Left kidney (tissue), 2 donors: ENCODE results near the gene RPTOR. TPM values are rescaled to one million over a fixed set of nuclear protein-coding genes. Genes with fewer than 3 reads are reported as not detected.

Experiments used
- DNase-seq: peaks from one replicate; pipeline ENCODE4 v3.0.0-alpha.2; 2013
- polyA plus RNA-seq: library from polyadenylated mRNA; unstranded; fragments of 120-200 nt; gene quantifications from one replicate; pipeline ENCODE4 v1.2.1, GENCODE V29; 2013; ENCODE audit not compliant: insufficient read length

The RPTOR gene
- polyA plus RNA-seq, 1 donor, result 18.6 TPM

DNA sequence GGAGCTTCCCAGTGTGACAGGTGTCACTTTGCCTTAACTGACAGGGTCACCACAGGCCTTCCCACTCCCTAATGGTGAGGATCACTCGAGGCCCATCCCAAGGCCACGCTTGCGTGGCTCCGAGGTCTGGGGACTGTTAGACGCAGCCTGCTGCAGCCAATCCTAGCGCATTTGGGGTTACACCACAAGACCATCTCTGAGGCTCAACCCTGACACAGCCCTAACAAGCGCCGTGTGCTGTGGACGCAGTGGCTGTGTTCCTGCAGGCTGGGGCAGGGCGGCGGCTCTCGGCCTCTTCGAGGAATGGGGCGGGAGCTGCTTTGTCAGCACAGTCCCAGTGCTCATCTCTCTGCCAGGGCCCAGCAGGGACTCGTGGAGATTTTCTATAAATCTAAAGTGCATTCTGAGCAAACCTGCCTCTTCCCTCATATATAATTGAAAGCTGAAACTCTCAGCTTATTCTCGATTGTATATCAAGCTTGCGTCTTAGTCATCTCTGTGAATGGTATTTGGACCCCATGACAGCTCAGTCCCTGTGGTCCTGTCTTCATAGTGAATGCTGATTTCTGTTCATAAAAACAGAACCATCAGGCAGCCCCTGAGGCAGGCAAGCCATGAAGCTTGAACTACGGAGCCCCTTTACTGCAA, 381.2 kb downstream of the RPTOR start:
- DNase-seq, result no peak

DNA sequence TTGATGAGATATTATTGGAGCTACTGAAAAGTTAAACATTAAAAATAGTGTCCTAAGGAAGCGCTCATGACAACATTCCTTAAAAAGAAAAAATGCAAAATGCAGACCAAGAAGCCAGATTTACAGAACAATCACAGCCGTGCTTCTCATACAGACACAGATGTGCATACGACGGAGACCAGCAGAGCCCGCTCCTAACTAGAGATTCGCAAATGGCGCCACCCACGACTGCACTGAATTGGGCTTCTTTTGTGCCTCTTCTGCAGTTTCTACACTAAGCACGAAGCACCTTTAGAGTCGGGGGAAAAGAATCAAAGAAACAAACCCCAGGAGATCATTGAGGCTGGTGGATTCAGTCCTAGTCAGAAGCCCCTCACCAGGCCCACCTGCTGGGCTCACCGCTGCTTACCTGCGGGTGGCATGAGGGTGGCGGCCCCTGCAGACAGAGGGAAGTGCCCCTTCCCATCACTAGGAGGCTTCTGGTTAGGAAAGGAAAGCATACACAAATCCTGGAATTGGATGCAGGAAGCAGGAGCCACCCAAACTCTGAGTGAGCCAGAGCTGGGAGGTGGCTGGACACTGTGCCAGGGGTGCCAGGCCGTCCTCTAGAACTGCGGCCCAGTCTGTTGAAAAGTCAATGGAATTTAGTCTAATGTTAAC, 382.1 kb downstream of the RPTOR start:
- DNase-seq, result no peak

- no peak for DNase-seq
These were observed 383.2 kb downstream of the RPTOR start for GRCh38 chr17:80927791-80928216.

GRCh38 chr17:80929449-80929848, 384.8 kb downstream of the RPTOR start:
- no peak for DNase-seq

- no peak for DNase-seq
These were observed 386.0 kb downstream of the RPTOR start for GRCh38 chr17:80930335-80931279.

DNA sequence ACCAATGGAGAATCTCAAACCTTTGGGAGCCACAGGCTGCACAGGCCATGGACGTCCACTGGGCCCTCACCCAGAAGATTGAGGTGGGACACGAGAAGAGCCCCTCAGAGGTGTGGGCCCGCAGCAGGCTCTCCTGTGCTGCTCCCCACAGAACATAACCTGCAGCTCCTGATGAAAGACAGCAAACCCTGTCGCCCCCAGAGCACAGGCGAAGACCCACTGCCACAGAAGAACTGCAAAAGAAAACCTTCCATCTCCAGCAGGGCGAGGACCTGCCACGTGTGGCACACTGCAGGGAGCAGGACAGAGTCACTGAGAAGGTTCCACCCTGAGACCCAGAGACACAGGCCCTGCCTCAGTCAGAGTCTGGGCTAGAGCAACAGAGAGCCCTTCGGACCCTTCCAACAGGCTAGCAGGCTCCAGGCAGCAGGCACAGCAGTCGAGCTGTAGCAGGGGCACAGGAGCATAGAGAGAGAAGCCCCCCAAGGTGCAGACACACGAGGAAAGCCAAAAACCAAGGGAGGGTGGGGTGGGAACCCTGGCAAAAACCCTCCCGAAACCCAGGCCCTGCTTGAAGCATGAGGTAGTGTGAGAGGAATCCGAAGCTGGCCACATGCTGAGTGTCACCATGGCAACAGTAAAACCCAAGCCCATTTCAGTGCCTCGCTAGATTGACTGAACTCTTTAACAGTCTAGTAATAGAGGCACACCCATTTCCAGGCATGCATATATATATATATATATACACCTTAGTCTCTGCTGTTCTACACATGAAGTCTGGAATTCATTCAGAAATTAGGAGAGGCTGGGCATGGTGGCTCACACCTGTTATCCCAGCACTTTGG, 387.0 kb downstream of the RPTOR start:
- no peak for DNase-seq

DNA sequence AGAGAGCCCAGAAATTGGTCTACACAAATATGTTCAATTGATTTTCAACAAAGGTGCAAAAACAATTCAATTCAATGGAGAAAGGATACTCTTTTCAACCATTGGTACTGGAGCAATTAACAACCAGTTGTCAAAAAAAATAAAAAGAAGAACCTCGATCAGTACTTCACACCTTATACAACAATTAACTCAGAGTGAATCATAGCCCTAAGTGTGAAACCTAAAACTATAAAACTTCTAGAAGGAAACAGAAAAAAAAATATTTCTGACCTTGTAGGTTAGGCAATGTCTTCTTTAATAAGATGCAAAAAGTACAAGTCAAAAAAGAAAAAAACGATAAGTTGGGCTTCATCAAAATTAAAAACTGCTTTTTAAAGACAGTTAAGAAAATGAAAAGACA, 390.9 kb downstream of the RPTOR start:
- DNase-seq, result no peak

GRCh38 chr17:80936218-80936617, 391.6 kb downstream of the RPTOR start:
- no peak for DNase-seq

DNA sequence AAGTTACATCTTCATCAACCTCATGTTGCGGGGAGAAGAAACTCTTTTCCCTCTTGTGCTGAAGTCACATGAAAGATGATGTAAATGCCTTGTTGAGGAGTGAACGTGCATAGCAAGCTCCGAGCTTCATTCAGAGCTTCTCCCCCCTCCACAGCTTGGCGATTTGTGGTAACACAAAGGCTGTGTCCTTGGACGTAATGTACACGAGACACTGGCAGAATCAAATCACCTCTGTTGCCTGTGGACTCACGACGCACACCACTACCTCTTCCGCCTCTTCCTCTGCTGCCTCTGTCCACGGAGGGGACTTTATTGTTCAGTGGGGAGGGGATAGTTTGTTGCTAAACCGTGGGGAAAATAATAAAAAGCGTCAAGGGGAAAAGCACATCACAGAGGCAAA, 392.1 kb downstream of the RPTOR start:
- no peak for DNase-seq

GRCh38 chr17:80937462-80938381, 393.1 kb downstream of the RPTOR start:
- DNase-seq, result no peak

DNA sequence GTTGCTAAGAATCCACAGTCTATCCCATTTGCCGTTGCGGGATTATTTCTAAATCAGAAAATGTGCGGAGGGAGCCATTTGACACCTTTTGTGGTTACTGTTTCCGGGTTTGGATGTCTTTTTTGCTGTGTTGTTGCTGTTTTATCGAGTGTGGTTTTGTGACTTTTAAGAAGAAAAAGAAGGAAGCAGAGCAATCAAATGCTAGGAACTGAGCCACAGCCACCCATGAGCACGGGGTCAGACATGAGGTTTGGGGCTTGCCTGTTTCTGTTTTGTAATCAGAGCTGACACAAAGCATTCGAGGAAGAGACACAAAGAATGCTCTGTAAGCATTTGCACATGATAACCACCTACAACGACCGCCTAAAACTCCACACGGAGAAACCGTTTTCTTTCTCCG, 393.9 kb downstream of the RPTOR start:
- DNase-seq, result no peak

DNA sequence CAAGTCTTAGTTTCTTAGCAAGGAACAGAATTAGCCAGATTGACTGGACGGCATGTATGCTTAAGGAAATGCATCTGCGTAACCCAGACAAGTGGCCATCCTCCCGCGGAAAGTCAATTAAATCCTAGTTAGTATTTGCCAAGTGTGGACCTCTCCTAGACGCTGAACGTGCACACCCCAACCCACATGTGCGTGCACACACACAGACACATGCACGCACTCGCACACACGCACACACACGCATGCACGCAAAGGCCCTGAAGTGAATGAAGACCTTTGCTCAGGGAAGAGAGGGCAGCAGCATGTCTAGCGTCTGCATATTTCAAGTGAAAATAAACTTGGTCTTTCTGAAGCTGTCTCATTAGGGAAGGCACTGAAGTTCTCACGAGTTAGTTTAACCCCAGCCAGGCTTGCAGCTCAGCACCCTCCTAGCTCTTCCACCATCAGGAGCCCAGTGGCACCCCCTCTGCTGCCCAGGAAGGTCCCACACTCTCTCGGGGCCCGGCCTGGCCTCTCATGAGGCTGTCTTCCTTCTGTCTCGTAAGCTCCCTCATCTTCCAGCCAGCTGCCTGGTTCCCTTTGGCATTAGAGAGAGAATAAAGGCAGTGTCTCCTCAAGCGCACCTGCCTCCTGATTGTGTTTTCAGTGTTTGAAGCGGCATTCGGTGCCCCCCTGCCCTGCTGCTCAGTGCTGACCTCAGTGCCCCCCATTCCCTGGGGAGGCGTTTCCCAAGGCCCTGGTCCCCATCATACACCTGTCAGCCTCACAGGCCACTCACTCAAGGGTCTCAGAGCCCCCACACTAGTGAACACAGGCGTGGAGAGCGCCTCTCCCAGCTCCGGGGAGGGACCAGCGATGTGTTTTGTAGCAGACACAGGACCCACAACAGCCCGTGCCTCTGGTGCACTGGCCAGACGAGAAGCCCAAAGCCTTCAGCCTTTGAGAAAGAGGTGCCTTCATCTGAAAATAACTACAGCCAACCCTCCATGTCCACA, 394.8 kb downstream of the RPTOR start:
- no peak for DNase-seq

DNA sequence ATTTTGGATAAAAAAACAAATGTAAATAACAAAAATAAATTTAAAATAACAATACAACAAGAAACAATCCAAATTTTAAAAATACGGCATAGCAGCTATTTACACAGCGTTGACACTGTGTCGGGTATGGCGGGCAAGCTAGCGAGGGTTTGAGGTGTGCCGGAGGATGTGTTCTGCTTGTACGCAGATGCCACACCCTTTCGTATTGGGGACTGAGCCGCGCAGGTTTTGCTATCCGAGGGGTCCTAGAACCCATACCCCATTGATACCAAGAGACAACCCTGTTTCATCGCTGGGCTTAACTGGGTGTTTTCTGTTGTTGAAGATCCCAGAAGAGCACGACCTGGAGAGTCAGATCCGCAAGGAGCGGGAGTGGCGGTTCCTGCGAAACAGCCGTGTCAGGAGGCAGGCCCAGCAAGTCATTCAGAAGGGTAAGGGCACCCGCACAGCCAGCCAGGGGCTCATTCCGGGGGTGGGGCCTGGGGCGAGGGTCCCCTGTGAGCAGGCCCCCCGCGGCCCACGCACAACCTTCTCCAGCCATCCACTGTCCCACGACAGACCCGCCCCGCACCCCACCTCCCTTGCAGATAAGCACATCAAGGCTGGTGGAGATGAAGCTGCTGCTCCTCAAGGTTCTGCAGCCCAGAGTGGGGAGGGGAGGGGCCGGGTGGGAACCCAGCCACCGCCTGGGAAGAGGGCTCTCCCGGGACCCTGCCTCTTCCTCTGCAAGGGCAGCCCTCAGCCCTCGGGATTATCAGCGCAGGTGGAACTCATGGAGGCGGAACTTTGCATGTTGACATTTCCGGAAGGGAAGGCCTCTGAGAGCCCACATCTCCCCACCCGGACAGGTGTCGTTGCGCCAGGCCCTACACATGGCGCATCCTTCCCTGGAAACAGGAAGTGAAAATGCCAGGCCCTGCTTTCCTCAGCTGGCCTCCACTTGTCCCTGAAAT, 395.8 kb downstream of the RPTOR start:
- DNase-seq, result no peak

DNA sequence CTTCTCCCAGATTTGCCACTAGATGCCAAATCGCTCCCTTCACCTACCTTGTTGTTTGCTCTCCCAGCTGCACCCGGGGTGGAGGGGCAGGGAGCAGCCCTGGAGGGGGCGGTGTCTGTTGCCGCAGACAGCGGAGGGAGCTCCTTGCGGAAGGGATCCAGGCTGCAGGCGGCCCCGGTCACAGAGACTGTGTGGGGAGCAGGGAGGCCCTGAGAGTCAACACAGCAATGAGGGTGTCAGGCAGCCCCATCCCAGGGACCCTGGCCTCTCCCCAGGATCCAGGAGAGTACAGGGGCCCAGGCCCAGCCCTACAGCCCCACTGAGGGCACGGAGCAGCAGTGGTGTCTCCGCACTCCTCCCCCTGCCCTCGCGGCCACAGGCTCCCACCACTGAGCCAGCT, 396.5 kb downstream of the RPTOR start:
- no peak for DNase-seq

DNA sequence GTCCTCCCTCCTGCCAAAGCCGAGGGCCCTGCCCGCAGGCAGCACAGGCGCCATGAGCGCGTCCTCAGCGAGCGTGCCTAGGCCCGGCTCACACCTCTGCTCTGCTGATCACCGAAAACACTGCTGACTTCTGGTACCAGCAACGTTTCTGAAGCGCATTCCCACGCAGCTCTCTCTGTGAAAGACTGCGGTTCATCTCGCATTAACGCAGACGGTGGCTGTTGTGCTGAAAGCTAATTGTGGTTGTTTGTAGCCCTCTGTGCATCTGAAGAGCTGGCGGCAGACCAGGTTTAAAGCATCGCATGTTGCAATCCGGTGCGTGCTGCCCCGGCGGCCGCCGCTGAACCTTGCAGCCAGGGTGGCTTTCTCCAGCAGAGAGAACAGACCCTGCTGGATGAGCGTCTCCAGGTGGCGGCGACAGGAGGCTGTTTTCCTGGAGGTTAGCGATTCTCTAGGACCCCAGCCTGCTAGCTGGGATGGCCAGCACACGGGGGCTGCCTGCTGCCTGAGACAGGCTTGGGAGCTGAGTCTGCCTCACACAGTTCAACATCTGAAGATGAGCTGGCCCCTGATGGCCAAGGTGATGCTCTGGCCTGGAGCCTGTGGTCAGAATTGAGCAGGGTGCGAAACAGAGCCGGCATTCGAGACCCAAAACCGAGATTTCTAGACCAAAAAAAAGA, 397.2 kb downstream of the RPTOR start:
- DNase-seq, result no peak

DNA sequence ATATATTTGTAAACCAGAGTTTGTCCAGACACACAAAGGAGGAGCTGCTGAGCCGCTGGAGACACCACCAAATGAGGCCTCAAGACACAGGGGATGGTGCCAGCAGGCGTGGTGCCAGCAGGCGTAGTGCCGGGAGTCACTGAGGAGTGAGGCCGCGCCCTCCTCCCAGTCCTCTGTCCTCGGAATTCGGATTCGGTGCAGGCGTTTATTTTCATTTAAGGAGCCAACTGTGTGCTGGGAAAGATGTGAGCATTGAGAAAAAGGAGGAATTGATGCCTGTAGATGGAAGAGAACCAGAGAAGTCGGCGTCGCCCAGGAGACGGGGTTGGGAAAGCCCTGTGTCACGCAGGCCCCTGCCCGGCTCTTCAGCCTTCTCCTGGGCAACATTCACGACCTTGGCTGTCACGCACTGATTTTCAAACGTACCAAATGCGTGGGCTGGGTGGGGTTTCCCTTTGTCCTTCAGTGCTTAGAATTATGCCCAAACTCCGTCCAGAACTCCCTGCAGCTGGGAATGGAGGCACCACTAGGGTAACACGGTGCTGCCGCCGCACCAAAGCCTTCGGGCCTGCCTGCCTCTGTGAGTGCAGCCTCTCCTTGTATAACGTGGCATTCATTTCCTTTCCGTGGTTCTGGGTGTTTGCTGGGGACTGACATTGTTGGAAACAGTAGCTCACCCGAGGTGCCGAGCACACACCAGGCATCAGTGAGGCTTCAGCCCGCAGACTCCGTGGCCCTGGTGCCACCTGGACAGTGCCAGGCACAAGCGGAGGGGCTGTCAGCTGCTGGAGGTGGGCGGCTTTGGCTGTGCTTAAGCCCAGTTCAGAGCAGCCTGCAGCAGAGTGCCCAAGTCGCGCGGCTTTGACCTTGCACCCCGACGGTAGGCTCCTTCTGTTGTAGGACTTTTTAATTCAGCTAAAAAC, 398.0 kb downstream of the RPTOR start:
- no peak for DNase-seq
